ENCODE measurements around the gene ATP8B4. TPM values are rescaled to one million over a fixed set of nuclear protein-coding genes. Genes with fewer than 3 reads are reported as not detected.

The ATP8B4 gene
- total and polyA plus RNA-seq, 2 donors (not counting 3 experiments of a cell fraction or from before 2014, with no cell fraction given), result not detected

DNA sequence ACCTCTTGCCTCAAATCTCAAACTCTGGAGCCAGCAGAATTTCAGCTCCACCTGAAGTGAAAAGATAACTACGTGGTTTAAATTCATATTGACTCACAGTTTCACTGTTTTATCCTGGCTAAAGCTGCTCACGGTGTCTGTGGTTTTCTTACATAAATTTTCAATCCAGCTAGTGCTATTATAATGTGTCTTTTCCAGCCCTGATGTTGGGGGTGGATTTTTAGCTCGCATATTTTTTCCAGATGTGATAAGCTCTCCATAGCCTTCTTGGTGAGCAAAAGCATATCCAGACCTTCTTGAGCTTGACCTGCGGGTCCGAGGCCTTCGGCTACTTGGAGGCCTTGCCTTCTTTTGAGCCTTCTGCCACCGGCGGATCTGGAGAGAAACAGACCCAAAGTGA is 258.9 kb downstream of the ATP8B4 start:
- no peak overlapping the region for H3K4me2 ChIP-seq (ENCODE audit: insufficient read depth, low read length)
- H3K4me1 ChIP-seq (ENCODE audit: control insufficient read depth, extremely low read depth, insufficient read depth, low read length), result no peaks in the 10 kb centered on the region

More for the DNA sequence above, 258.9 kb downstream of the ATP8B4 start:
- dilution Hi-C loops (cut with MboI; ENCODE audit: extremely low pct_ligation_motif_present, low sequenced_read_pairs), result no loop called here
- TF ChIP-seq POLR2A (IDR thresholded peaks at IDR 0.05; ENCODE audit: low read depth, low read length), result no peak
- no peak for TF ChIP-seq CTCF (IDR thresholded peaks at IDR 0.05; ENCODE audit: extremely low read depth in 1 of 2, insufficient read depth in 1 of 2, low read depth in 1 of 2, low read length in 2 of 2)
- no peak for TF ChIP-seq MYC (IDR thresholded peaks at IDR 0.05; ENCODE audit: low read depth, low read length)
- Histone ChIP-seq H3K9me3 (replicated peaks; ENCODE audit: control insufficient read depth, insufficient read depth, low read length) (no peaks in the 10 kb centered on the region), H3K27me3 (ENCODE audit: control insufficient read depth in 2 of 2, insufficient read depth in 2 of 2, low read length in 2 of 2) (no peaks in the 10 kb centered on the region), H3K79me2 (ENCODE audit: control insufficient read depth, insufficient read depth, low read length) (no peaks in the 10 kb centered on the region), H4K20me1 (replicated peaks; ENCODE audit: control insufficient read depth, extremely low read depth, insufficient read depth, low read length) (no peaks in the 10 kb centered on the region), H3K9me1 (replicated peaks; ENCODE audit: control insufficient read depth, extremely low read depth, insufficient read depth, low read length) (no peaks in the 10 kb centered on the region), H2AFZ (ENCODE audit: low read depth, low read length) (no peak overlapping the region), H3K9ac (replicated peaks; ENCODE audit: extremely low read depth, insufficient read depth, low read length) (no peak overlapping the region), H3K4me3 (replicated peaks in 1 of 3; ENCODE audit: insufficient read depth in 1 of 3, low read depth in 1 of 3, low read length in 3 of 3) (no peak overlapping the region), H3K36me3 (ENCODE audit: control insufficient read depth in 2 of 2, extremely low read depth in 1 of 2, insufficient read depth in 2 of 2, low read length in 2 of 2) (no peaks in the 10 kb centered on the region), H3K27ac (ENCODE audit: insufficient read depth, low read depth, low read length) (no peak overlapping the region)
- DNase-seq (ENCODE audit: low read depth, low spot score) (no peak), FAIRE-seq (no peak)
- intact Hi-C loops (cut with micrococcal nuclease), result no loop called here
- POLR2A ChIA-PET, result no interaction called here
- no TSS peak for BruUV-seq (replicated peaks)
- CTCF ChIA-PET, result interaction anchor here (1.4 to 1.5 kb wide), 2 partner anchors 9 to 10 kb away, joined by 3 to 5 read pairs; no protein-coding TSS in a partner anchor

All from endothelial cell of umbilical vein (primary cell).